Lung (tissue), 12 donors: ENCODE measurements around the gene CDKN1A. TPM values are rescaled to one million over a fixed set of nuclear protein-coding genes. Genes with fewer than 3 reads are reported as not detected.

Experiments
- ATAC-seq: fragments of 200-7000 bp; cut with Tn5 transposase; one replicate; pipeline ENCODE4 v1.9.1; 2020; ENCODE audit warnings: moderate number of reproducible peaks; ENCODE audit not compliant: insufficient read depth, low FRiP score
- DNase-seq, 3 donors: peaks; one replicate each; pipeline ENCODE4 v3.0.0-alpha.2; 2013 to 2017
- H3K27ac ChIP-seq, 2 donors: one replicate each; pipeline ENCODE4 v1.5.1; 2013; ENCODE audit warnings: mild to moderate bottlenecking in 2 of 2, moderate library complexity in 2 of 2, control low read depth in 1 of 2, inconsistent platforms in 1 of 2, low read depth in 1 of 2, low read length in 1 of 2
- H3K27me3 ChIP-seq, 3 donors: one replicate each; pipeline ENCODE4 v1.5.1; 2013; ENCODE audit warnings: low read length in 2 of 3; ENCODE audit not compliant: control insufficient read depth in 3 of 3, insufficient read depth in 3 of 3
- H3K36me3 ChIP-seq, 4 donors: one replicate each; pipeline ENCODE4 v1.5.1; 2013; ENCODE audit warnings: low read length in 4 of 4, mild to moderate bottlenecking in 1 of 4, moderate library complexity in 1 of 4; ENCODE audit not compliant: control insufficient read depth in 4 of 4, insufficient read depth in 4 of 4
- H3K4me1 ChIP-seq, 5 donors: one replicate each; pipeline ENCODE4 v1.5.1; 2013; ENCODE audit warnings: low read length in 5 of 5, mild to moderate bottlenecking in 2 of 5, moderate library complexity in 1 of 5; ENCODE audit not compliant: control insufficient read depth in 5 of 5, insufficient read depth in 5 of 5
- H3K4me3 ChIP-seq: one replicate; pipeline ENCODE4 v1.5.1; 2013; ENCODE audit warnings: mild to moderate bottlenecking, control low read depth, moderate library complexity
- H3K9ac ChIP-seq, 2 donors: one replicate each; pipeline ENCODE4 v1.5.1; 2013; ENCODE audit warnings: low read length in 2 of 2, control low read depth in 1 of 2; ENCODE audit not compliant: insufficient read depth in 1 of 2
- H3K9me3 ChIP-seq, 4 donors: one replicate each; pipeline ENCODE4 v1.5.1; 2013; ENCODE audit warnings: low read length in 3 of 4, mild to moderate bottlenecking in 1 of 4, moderate library complexity in 1 of 4; ENCODE audit not compliant: control insufficient read depth in 4 of 4, insufficient read depth in 3 of 4
- WGBS, 2 donors: extraction: QIAGEN DNeasy Blood & Tissue Kit; methylation state at CpG; one replicate each; pipeline ENCODE4 v1.1.7; 2013; 5-methylcytosine and 5-hydroxymethylcytosine counted together
- polyA plus RNA-seq, 2 donors: library from polyadenylated mRNA; stranded (reverse); fragments of 200-250 nt; gene quantifications; one replicate each; pipeline ENCODE4 v1.2.1, GENCODE V29; 2013
- total RNA-seq, 2 donors: library from RNA; depleted of rRNA in 1 of 2; stranded (reverse); fragments of >200 nt in 1 of 2; gene quantifications; one replicate each; pipeline ENCODE4 v1.2.1, GENCODE V29; 2014 to 2021
- TF ChIP-seq, protein P1 (sequence below): IDR thresholded peaks from 2 replicates; pipeline ENCODE4 v1.5.1; 2012; ENCODE audit warnings: mild to moderate bottlenecking; ENCODE audit errors: control extremely low read depth, extremely low read depth
- donor health status: control.
- donor health status: control.
- donor health status: Bipolar disorder and iron deficiency.
- donor health status: healthy.
- donor health status: DM: yes; HTN: yes; CAD: no.

CDKN1A gene
- total and polyA plus RNA-seq, 4 donors, result 35.3 to 183 (median 66.2) TPM

DNA sequence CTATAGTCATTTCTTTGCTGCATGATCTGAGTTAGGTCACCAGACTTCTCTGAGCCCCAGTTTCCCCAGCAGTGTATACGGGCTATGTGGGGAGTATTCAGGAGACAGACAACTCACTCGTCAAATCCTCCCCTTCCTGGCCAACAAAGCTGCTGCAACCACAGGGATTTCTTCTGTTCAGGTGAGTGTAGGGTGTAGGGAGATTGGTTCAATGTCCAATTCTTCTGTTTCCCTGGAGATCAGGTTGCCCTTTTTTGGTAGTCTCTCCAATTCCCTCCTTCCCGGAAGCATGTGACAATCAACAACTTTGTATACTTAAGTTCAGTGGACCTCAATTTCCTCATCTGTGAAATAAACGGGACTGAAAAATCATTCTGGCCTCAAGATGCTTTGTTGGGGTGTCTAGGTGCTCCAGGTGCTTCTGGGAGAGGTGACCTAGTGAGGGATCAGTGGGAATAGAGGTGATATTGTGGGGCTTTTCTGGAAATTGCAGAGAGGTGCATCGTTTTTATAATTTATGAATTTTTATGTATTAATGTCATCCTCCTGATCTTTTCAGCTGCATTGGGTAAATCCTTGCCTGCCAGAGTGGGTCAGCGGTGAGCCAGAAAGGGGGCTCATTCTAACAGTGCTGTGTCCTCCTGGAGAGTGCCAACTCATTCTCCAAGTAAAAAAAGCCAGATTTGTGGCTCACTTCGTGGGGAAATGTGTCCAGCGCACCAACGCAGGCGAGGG lies 594 bp upstream of the CDKN1A start:
- H3K9ac ChIP-seq, result no peak overlapping the region
- 11 to 12% methylated on average over 10 of the region's 10 CpGs for WGBS, 2 donors
- peaks cover 0 to 16% (median 0%) of the 10 kb centered on the region in 3 donors for H3K27me3 ChIP-seq
- peaks cover 0 to 19% (median 9%) of the 10 kb centered on the region in 5 donors for H3K4me1 ChIP-seq
- ATAC-seq, result no peak
- TF ChIP-seq, protein P1, sequence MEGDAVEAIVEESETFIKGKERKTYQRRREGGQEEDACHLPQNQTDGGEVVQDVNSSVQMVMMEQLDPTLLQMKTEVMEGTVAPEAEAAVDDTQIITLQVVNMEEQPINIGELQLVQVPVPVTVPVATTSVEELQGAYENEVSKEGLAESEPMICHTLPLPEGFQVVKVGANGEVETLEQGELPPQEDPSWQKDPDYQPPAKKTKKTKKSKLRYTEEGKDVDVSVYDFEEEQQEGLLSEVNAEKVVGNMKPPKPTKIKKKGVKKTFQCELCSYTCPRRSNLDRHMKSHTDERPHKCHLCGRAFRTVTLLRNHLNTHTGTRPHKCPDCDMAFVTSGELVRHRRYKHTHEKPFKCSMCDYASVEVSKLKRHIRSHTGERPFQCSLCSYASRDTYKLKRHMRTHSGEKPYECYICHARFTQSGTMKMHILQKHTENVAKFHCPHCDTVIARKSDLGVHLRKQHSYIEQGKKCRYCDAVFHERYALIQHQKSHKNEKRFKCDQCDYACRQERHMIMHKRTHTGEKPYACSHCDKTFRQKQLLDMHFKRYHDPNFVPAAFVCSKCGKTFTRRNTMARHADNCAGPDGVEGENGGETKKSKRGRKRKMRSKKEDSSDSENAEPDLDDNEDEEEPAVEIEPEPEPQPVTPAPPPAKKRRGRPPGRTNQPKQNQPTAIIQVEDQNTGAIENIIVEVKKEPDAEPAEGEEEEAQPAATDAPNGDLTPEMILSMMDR, result no peak
- peak overlapping the region; percentile 57 to 98 for H3K27ac ChIP-seq
- H3K36me3 ChIP-seq, result peaks cover 0 to 7% (median 0%) of the 10 kb centered on the region in 4 donors
- H3K4me3 ChIP-seq, result no peak overlapping the region
- no peaks in the 10 kb centered on the region for H3K9me3 ChIP-seq
- DNase-seq, result no peak

DNA sequence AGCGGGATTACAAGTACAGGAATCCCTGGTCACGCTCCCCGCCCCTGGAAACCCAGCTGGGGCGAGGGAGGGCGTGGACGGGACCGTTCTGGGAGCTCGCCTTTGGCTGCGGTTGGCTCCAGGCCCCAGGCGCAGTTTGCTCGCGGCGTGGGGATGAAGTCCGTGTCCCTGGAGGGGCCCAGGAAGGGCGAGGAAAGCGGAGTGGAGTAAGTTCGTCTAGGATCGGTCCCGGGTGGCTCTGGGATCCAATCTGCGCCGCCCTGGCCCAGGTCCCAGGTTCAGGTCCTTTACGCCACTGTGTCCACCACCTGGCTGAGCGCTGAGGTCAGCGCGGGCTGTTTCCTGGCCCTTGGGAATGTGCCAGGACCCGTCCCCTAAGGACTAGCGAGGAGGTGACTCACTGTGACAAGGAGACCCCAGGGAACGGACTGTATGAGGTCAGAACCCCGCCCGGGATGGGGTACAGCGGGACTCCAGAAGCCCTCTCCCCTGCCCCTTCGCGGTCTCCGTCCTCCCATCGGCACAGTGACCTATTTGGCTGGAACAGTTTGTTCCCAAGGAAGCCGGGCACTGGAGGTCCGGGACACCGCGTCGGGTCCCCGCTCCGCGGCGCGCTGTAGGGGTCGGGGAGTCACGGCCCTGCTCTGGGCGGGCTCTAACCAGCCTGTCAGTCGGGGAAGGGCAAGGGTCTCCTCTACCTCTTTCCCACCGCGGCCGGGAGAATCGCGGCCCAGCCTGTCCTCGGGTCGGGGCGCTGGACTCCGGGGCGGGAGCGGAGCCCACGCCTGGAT lies 724 bp downstream of the CDKN1A start:
- DNase-seq, result peak; percentile 45 to 48 (median 46)
- Histone ChIP-seq H3K9me3 (no peaks in the 10 kb centered on the region), H3K27me3 (peaks cover 0 to 16% (median 0%) of the 10 kb centered on the region in 3 donors), H3K9ac (peak overlapping the region in 1 of 2 donors; percentile 43), H3K4me1 (peaks cover 0 to 19% (median 9%) of the 10 kb centered on the region in 5 donors), H3K27ac (peak overlapping the region; percentile 98 to 100), H3K36me3 (peaks cover 0 to 17% (median 0%) of the 10 kb centered on the region in 4 donors), H3K4me3 (peak overlapping the region; percentile 80)
- 0 to 1% methylated on average over 60 to 61 of the region's 61 CpGs for WGBS, 2 donors
- TF ChIP-seq, protein P1, result no peak
- ATAC-seq, result peak; percentile 5

DNA sequence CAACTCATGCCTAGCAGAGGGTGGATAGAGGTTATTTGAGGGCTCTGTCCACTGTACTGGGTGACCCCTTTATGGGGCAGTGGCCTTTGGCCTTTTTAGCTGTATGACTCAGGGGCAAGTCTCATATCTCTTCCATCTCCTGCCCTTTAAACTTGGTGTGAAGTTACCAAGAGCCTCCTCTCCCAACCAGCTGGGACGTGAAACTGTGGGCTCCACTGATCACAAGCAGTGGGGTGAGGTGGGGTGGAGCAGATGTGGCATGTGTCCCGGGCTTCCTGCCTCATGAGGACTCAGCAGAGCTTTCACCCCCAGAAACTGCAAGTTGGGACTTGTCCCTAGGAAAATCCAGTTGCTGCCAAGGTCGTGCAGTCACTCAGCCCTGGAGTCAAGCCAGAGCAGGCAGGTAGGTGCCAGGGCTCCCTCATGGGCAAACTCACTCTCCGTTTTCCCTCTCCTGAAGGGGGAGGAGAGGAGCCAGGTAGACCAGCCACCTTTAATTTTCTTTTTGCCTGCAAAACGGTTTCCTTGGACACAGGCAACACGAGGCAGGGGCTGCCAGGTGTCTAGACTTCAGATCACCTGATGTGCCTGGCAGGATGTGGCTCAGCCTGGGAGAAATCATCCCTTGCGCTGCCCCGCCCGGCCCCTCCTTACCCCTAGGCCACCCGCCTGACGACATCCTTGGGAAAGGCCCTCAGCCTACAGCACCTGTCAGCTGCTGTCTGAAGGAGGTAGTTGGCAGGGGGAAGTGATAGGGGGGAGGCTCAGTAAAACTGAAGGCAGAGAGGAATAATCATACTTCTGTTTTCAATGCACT lies 4.0 kb downstream of the CDKN1A start:
- Histone ChIP-seq H3K9ac (no peak overlapping the region), H3K4me3 (no peak overlapping the region), H3K36me3 (peaks cover 0 to 40% (median 12%) of the 10 kb centered on the region in 4 donors), H3K9me3 (peaks cover 0 to 2% (median 0%) of the 10 kb centered on the region in 4 donors), H3K27me3 (peaks cover 0 to 16% (median 0%) of the 10 kb centered on the region in 3 donors), H3K4me1 (peaks cover 0 to 18% (median 9%) of the 10 kb centered on the region in 5 donors), H3K27ac (peak overlapping the region in 1 of 2 donors; percentile 1)
- peak in 2 of 3 donors; percentile 28 to 34 for DNase-seq
- WGBS, 2 donors, result 39 to 40% methylated on average over 11 of the region's 11 CpGs
- TF ChIP-seq, protein P1, result no peak
- no peak for ATAC-seq
